Stimulated activated CD8-positive, alpha-beta memory T cell treated with anti-CD3 and anti-CD28 coated beads, Interleukin-7, amount 100 ng/mL, for 48 hours (primary cell): ENCODE measurements around the gene DEFB114.
"Not testable (repeated sequence)": the region's sequence is repeated elsewhere in the genome, so short reads cannot be mapped to it uniquely, and the experiment has no call there.

ENCODE experiments used
- DNase-seq, 2 donors: peaks; one replicate each; pipeline ENCODE4 v3.0.0-alpha.2; 2020; ENCODE audit warnings: low read depth in 1 of 2; ENCODE audit errors: extremely low read depth in 1 of 2

DEFB114 gene

GRCh38 chr6:49964064-49964463 lies at the start of gene DEFB114:
DEFB114 (minus strand) TSS chr6:49964164; CDS start chr6:49964105, 59 bp downstream.
- no peak for DNase-seq

DNA sequence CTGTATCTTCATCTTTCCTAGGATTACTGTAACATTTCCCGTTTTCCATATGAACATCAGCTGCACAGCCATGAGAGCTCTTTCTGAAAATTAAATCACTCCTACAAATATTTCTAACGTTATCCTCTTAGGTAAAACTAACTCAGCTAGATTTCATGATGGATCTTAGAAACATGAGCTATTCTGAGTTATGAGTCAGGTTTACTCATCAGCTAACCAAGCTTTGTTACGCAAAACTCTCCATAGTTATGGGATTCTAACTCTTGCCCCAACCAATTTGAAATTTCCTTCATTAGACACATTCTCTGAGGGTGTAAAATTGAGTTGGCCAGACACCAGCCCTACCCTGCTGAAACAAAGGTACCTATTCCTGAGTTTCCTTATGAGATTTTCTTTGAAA lies 43.9 kb upstream of the DEFB114 start:
- DNase-seq = no peak

DNA sequence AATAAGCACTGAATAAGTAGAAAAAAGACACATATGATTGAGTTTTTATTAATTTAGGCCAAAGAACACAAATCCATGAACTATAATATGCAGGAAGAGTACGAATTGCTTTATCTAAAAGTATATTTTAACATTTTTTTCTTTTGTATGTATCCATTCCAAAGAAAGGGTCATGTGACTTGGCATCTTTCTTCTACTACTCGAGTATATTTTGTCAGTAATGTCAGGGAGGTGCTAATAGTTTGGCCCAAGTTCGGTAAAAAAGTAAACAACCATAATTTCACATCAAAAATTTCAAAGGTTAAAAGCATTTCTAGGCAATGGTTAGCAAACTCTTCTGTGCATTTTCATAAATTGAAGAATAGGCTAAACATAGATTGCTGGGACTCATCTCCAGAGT lies 39.2 kb upstream of the DEFB114 start:
- no peak for DNase-seq

- no peak for DNase-seq
These were observed 31.3 kb upstream of the DEFB114 start for GRCh38 chr6:49995278-49995677.

DNA sequence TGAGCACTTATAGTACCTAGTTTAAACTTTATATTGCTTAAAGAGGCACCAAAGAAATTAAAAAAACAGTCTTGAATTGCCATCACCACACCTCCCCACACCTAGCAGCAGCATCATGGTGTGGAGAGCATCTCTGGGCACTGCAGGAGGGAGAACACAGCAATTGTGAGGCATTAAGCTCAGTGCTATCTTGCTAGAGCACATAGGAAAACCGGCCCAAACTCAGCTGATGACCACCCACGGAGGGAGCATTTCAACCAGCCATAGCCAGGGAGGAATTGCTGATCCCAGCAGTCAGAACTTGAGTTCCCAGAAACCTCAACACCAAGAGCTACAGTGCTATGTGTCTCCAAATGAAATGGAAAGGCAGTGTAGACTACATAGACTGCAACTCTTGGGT lies 24.9 kb upstream of the DEFB114 start:
- DNase-seq = no peak

GRCh38 chr6:49987749-49988148 lies 23.8 kb upstream of the DEFB114 start:
- no peak for DNase-seq

DNA sequence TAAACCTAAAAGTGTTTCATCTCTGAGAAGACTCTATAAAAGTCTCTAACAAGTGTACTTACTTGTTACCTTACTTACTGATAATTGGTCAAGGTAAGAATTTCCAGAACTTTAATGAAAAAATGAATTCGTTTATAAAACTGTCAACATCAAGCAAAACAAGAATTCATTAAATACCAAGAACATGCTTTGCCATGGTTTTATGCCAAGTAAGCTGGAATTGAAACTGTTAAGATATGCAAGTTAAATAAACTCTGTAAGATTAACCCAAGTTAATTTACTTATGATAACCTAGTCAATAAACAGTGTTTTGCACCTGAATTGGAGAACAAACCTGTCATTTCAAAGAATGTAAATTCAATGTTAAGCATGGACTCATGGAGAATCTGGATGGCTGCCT lies 22.6 kb upstream of the DEFB114 start:
- DNase-seq = no peak

- no peak for DNase-seq
These were observed 18.1 kb upstream of the DEFB114 start for GRCh38 chr6:49982046-49982445.

- DNase-seq = no peak
These were observed 16.9 kb upstream of the DEFB114 start for GRCh38 chr6:49980898-49981297.

- DNase-seq = no peak
These were observed 15.6 kb upstream of the DEFB114 start for GRCh38 chr6:49979584-49979983.

- no peak for DNase-seq
These were observed 14.6 kb upstream of the DEFB114 start for GRCh38 chr6:49978332-49979226.

- DNase-seq = no peak
These were observed 5.6 kb upstream of the DEFB114 start, which contains the start of gene DEFB113 for GRCh38 chr6:49969605-49970004. DEFB113 (minus strand) TSS chr6:49969625; CDS start chr6:49969625, 0 bp downstream.

- no peak for DNase-seq
These were observed 2.9 kb upstream of the DEFB114 start for GRCh38 chr6:49966823-49967222.

DNA sequence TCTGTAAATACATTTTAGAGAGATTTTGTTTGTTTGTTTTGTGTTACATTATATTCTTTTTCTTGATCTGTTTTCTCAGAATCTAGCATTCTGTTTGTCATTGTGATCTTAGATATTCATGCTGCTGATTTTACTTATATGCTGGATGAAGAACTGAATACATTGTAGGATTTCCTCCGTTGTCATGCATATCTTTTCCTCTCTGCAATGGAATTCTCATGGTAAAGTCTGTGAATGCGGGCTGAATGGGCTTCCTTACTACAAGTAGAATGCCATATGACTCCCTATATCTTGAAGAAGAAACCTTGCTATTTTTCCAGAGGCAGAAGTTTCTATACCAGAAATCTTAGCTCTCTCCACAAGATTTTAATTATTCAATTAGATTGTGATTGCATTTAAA lies 2.4 kb upstream of the DEFB114 start:
- DNase-seq = no peak

GRCh38 chr6:49958180-49958579 lies 5.8 kb downstream of the DEFB114 start:
- DNase-seq = no peak

DNA sequence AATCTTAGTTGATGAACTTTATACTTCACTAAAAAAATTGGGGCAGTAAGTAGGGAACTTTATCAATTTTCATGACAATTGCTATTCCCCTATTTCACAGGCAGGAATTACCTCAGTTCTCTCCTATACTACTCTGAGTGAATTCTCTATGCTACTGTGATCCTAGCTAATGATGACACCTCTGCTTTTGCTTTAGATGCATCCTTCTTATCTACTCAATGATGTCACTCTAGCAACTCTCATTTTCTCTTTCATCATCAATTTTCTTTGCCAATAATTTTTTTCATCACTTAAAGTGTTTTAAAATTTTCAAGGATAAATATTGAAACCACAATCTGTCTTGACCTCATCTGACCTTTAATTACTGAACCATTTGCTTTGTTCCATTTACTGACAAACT lies 8.1 kb downstream of the DEFB114 start:
- no peak for DNase-seq

- DNase-seq = no peak
These were observed 12.0 kb downstream of the DEFB114 start for GRCh38 chr6:49951926-49952325.

GRCh38 chr6:49950415-49950751 lies 13.6 kb downstream of the DEFB114 start:
- DNase-seq = no peak

GRCh38 chr6:49949062-49949461 lies 14.9 kb downstream of the DEFB114 start:
- DNase-seq = no peak

DNA sequence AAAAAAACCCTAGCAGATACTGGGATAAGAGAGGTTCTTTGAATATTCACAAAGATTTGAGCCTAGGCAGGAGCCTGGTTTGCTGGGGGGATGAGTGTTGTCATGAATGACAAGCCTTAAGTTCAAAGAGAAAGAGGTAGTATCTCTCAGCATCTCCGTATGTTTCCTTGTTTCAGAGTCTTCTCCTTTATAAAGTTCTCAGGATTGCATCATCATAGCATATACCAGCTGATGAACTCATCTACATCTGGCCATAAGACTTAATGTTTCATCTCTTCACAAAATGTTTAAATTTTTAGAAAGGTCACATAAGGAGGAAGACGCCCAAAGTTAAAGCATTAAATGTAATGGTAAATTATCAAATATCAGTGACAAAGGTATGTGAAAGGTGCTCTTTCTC lies 17.1 kb downstream of the DEFB114 start:
- no peak for DNase-seq

DNA sequence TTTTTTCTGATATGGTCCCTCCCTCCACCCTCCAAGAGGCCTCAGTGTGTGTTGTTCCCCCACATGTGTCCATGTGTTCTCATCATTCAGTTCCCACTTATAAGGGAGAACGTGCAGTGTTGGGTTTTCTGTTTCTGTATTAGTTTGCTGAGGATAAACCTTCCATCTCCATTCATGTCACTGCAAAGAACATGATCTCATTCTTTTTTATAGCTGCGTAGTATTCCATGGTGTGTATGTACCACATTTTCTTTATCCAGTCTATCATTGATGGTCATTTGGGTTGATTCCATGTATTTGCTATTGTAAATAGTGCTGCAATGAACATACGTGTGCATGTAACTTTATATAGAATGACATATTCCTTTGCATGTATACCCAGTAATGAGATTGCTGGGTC lies 19.9 kb downstream of the DEFB114 start:
- not testable (repeated sequence) for DNase-seq

DNA sequence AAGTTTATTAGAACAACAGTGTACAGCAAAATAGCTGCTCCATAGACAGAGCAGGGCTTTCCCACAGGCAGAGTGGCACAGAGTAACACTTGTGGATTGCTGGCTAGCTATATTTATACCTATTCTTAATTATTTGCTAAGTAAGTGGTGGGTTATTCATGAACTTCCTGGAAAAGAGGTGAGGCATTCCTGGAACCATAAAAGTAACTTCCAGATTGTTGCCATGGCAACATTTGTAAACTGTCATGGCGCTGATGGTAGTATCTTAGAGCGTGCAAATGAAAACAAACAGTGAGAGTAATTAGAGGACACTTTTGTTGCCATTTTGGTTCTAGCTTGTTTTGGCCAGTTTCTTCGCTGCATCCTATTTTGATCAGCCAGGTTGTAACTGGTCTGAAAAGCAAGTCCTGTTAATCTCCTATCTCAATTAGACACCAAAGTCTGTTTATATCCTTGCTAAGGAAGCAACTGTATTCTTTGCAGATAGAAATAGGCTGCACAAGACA lies 23.9 kb downstream of the DEFB114 start:
- DNase-seq = no peak

DNA sequence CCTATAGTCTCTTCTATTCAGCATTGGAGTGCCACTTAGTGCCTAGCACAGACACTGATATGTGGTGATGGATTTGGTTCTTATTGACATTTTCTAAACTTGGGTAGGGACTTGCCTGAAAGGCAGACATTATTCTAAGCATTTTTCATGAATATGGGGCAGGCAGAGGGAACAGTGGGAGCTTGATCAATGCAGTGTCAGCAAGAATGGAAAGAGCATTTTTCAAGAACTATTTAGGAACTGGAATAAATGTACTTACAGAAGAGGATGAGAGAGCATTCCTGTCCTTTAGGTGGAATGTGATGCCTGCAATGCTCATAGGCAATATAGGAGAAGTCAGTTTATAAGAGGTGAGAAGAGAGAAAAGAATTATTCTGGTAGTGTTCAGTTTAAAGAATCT lies 26.2 kb downstream of the DEFB114 start:
- no peak for DNase-seq
